PC-3 (cell line): Measurements from ENCODE around the gene SUGCT. TPM values are rescaled to one million over a fixed set of nuclear protein-coding genes. Genes with fewer than 3 reads are reported as not detected.

Experiments used
- ATAC-seq: fragments of 200-7000 bp; cut with Tn5 transposase; 2 replicates; pipeline ENCODE4 v1.9.1; 2020; ENCODE audit warnings: mild to moderate bottlenecking, moderate library complexity
- BruUV-seq: library from RNA; stranded (reverse); fragments of 400-500 nt; replicated peaks from 2 replicates; lab custom pipeline; 2021; lab: Mats Ljungman, UMichigan
- CTCF ChIA-PET: fragments of 300-600 bp; sonication (Branson Sonifier 250); formaldehyde crosslinking; loops from one replicate; lab custom pipeline; 2022; ENCODE audit warnings: antibody characterized with exemption; lab: Charles Lee
- POLR2A ChIA-PET: fragments of 300-600 bp; sonication (Branson Sonifier 250); formaldehyde crosslinking; loops from one replicate; lab custom pipeline; 2022; ENCODE audit warnings: antibody characterized with exemption; ENCODE audit not compliant: unreplicated experiment; lab: Charles Lee
- DNase-seq: peaks from one replicate; pipeline ENCODE4 v3.0.0-alpha.2; 2015
- H2AFZ ChIP-seq: fragments of 300-600 bp; sonication (generic); 2 replicates; pipeline ENCODE4 v1.6.0; 2016; ENCODE audit warnings: antibody characterized with exemption, low read length
- H3F3A ChIP-seq: fragments of 300-600 bp; sonication (generic); one replicate; pipeline ENCODE4 v1.6.0; 2017; ENCODE audit warnings: antibody characterized with exemption, low read length, control low read depth, mild to moderate bottlenecking; ENCODE audit not compliant: unreplicated experiment
- H3K27ac ChIP-seq: fragments of 300-600 bp; sonication (generic); 2 replicates; pipeline ENCODE4 v1.5.1; 2016; ENCODE audit warnings: mild to moderate bottlenecking, low read length
- H3K27me3 ChIP-seq: fragments of 300-600 bp; sonication (generic); 2 replicates; pipeline ENCODE4 v1.6.1; 2016; ENCODE audit warnings: low read length, mixed read lengths
- H3K36me3 ChIP-seq: fragments of 300-600 bp; sonication (generic); 2 replicates; pipeline ENCODE4 v1.6.1; 2016; ENCODE audit warnings: low read depth, mixed run types, low read length, mixed read lengths
- H3K4me1 ChIP-seq: fragments of 300-600 bp; sonication (generic); 2 replicates; pipeline ENCODE4 v1.5.1; 2016; ENCODE audit warnings: low read length; ENCODE audit not compliant: insufficient read depth
- H3K4me2 ChIP-seq: fragments of 300-600 bp; sonication (generic); 2 replicates; pipeline ENCODE4 v1.6.0; 2016; ENCODE audit warnings: low read length
- H3K4me3 ChIP-seq: fragments of 300-600 bp; sonication (generic); 2 replicates; pipeline ENCODE4 v1.5.1; 2016; ENCODE audit warnings: mild to moderate bottlenecking, low read length, mixed read lengths
- H3K79me2 ChIP-seq: fragments of 300-600 bp; sonication (generic); 2 replicates; pipeline ENCODE4 v1.6.1; 2017; ENCODE audit warnings: low read length, mixed read lengths
- H3K9ac ChIP-seq: fragments of 300-600 bp; sonication (generic); 2 replicates; pipeline ENCODE4 v1.6.0; 2016; ENCODE audit warnings: mild to moderate bottlenecking, low read length
- H3K9me2 ChIP-seq: fragments of 300-600 bp; sonication (generic); replicated peaks from 2 replicates; pipeline ENCODE4 v1.6.1; 2016; ENCODE audit warnings: mixed run types, low read length, mixed read lengths
- H3K9me3 ChIP-seq: fragments of 300-600 bp; sonication (generic); 2 replicates; pipeline ENCODE4 v1.6.1; 2016; ENCODE audit warnings: low read length, mixed read lengths
- H4K20me1 ChIP-seq: fragments of 300-600 bp; sonication (generic); 2 replicates; pipeline ENCODE4 v1.6.1; 2016; ENCODE audit warnings: low read length, mixed read lengths
- CTCF ChIP-seq: fragments of 300-600 bp; sonication (generic); conservative IDR thresholded peaks from 2 replicates; pipeline ENCODE4 v1.5.1; 2017; ENCODE audit warnings: antibody characterized with exemption, low read depth, mild to moderate bottlenecking, low read length
- EZH2 ChIP-seq: fragments of 300-600 bp; sonication (generic); IDR thresholded peaks from one replicate; pipeline ENCODE4 v1.6.1; 2017; ENCODE audit warnings: antibody characterized with exemption, mild to moderate bottlenecking, low read length; ENCODE audit not compliant: unreplicated experiment
- EZH2phosphoT487 ChIP-seq: fragments of 300-600 bp; sonication (generic); IDR thresholded peaks from 2 replicates; pipeline ENCODE4 v1.6.1; 2018; ENCODE audit warnings: mild to moderate bottlenecking, antibody characterized with exemption, low read length, borderline replicate concordance
- intact Hi-C: fragments of 100-400 bp; cut with micrococcal nuclease; formaldehyde crosslinking; loops from 2 replicates; pipeline ENCODE4 v1.9.0; 2023
- total RNA-seq: library from RNA; depleted of rRNA; stranded (reverse); fragments of >200 nt; gene quantifications from 2 replicates; pipeline ENCODE4 v1.2.3, GENCODE V29; 2014

Gene SUGCT
- total RNA-seq, 1 experiment from 2014 or later = 2.9 TPM

GRCh38 chr7:40526951-40527715 lies 392.3 kb downstream of the SUGCT start:
- TF ChIP-seq CTCF = no peak
- no peak for TF ChIP-seq EZH2
- no peak for TF ChIP-seq EZH2phosphoT487
- no peaks in the 10 kb centered on the region for H3K9me2 ChIP-seq
- H3K36me3 ChIP-seq = no peaks in the 10 kb centered on the region
- no peak overlapping the region for H3K9ac ChIP-seq
- ATAC-seq = no peak; the same call in 1 of the 2 replicates
- intact Hi-C loops = loop anchor here (10.0 kb wide), 1 partner anchor 58 kb away; no protein-coding TSS in a partner anchor
- H3K9me3 ChIP-seq = no peaks in the 10 kb centered on the region
- ChIA-PET POLR2A (no interaction called here), CTCF (no interaction called here)
- H3K4me2 ChIP-seq = no peak overlapping the region
- no peaks in the 10 kb centered on the region for H3F3A ChIP-seq
- no peak for DNase-seq
- no peak overlapping the region for H2AFZ ChIP-seq
- no peak overlapping the region for H3K4me3 ChIP-seq
- H3K27ac ChIP-seq = no peak overlapping the region
- H3K27me3 ChIP-seq = no peaks in the 10 kb centered on the region
- no peaks in the 10 kb centered on the region for H4K20me1 ChIP-seq
- no peaks in the 10 kb centered on the region for H3K4me1 ChIP-seq
- no TSS peak for BruUV-seq
- no peaks in the 10 kb centered on the region for H3K79me2 ChIP-seq

- Histone ChIP-seq H3K9me3 (no peaks in the 10 kb centered on the region), H4K20me1 (no peaks in the 10 kb centered on the region), H3K27me3 (no peaks in the 10 kb centered on the region), H3K9me2 (no peaks in the 10 kb centered on the region), H3K79me2 (no peaks in the 10 kb centered on the region), H3K4me1 (no peaks in the 10 kb centered on the region), H3K4me2 (no peak overlapping the region), H3K36me3 (no peaks in the 10 kb centered on the region), H3F3A (no peaks in the 10 kb centered on the region), H3K27ac (no peak overlapping the region), H3K4me3 (no peak overlapping the region), H2AFZ (no peak overlapping the region), H3K9ac (no peak overlapping the region)
- intact Hi-C loops = loop anchor here (10.0 kb wide), 1 partner anchor 57 kb away; no protein-coding TSS in a partner anchor
- DNase-seq (no peak), ATAC-seq (no peak; the same call in 1 of the 2 replicates)
- ChIA-PET POLR2A (no interaction called here), CTCF (no interaction called here)
- no peak for TF ChIP-seq EZH2phosphoT487
- no peak for TF ChIP-seq EZH2
- no peak for TF ChIP-seq CTCF
- BruUV-seq = no TSS peak
These were observed 392.9 kb downstream of the SUGCT start for GRCh38 chr7:40527723-40528122.

- Histone ChIP-seq H3K9me2 (no peaks in the 10 kb centered on the region), H3K27me3 (no peaks in the 10 kb centered on the region), H3K79me2 (no peaks in the 10 kb centered on the region), H3K36me3 (no peaks in the 10 kb centered on the region), H3K4me2 (no peak overlapping the region), H3F3A (no peaks in the 10 kb centered on the region), H3K4me1 (no peaks in the 10 kb centered on the region), H3K9me3 (no peaks in the 10 kb centered on the region), H4K20me1 (no peaks in the 10 kb centered on the region), H2AFZ (no peak overlapping the region), H3K9ac (no peak overlapping the region), H3K27ac (no peak overlapping the region), H3K4me3 (no peak overlapping the region)
- ATAC-seq = no peak
- intact Hi-C loops = loop anchor here (5.0 kb wide), 1 partner anchor 142 kb away; no protein-coding TSS in a partner anchor
- ChIA-PET POLR2A (no interaction called here), CTCF (no interaction called here)
- TF ChIP-seq EZH2phosphoT487 (no peak), CTCF (no peak), EZH2 (no peak)
- no TSS peak for BruUV-seq
- no peak for DNase-seq
These were observed 395.5 kb downstream of the SUGCT start for GRCh38 chr7:40530292-40530691.
